IPS-20b (cell line): ENCODE data around the gene CCL7.

Experiments used
- H3K27ac ChIP-seq: one replicate; pipeline ENCODE4 v1.5.1; 2013; ENCODE audit warnings: low read length
- H3K27me3 ChIP-seq: 2 replicates; pipeline ENCODE4 v1.6.1; 2013; ENCODE audit warnings: mild to moderate bottlenecking, low read length, inconsistent platforms; ENCODE audit not compliant: insufficient read depth
- H3K36me3 ChIP-seq: 2 replicates; pipeline ENCODE4 v1.6.1; 2013; ENCODE audit warnings: low read depth, mild to moderate bottlenecking, inconsistent platforms, low read length, moderate library complexity; ENCODE audit not compliant: insufficient read depth
- H3K4me1 ChIP-seq: 2 replicates; pipeline ENCODE4 v1.6.1; 2013; ENCODE audit warnings: mild to moderate bottlenecking, control low read depth, inconsistent platforms, low read length, moderate library complexity; ENCODE audit not compliant: insufficient read depth
- H3K4me3 ChIP-seq: 2 replicates; pipeline ENCODE4 v1.5.1; 2013; ENCODE audit warnings: mild to moderate bottlenecking, low read length, inconsistent platforms
- H3K9ac ChIP-seq: 2 replicates; pipeline ENCODE4 v1.6.1; 2013; ENCODE audit warnings: low read depth, mild to moderate bottlenecking, inconsistent platforms, low read length, moderate library complexity
- H3K9me3 ChIP-seq: 2 replicates; pipeline ENCODE4 v1.6.1; 2013; ENCODE audit warnings: mild to moderate bottlenecking, low read depth, low read length, inconsistent platforms; ENCODE audit not compliant: insufficient read depth

Gene CCL7

GRCh38 chr17:34257299-34257985 lies 12.6 kb upstream of the CCL7 start:
- Histone ChIP-seq H3K4me1 (peaks cover 13% of the 10 kb centered on the region), H3K4me3 (no peak overlapping the region), H3K36me3 (no peaks in the 10 kb centered on the region), H3K9me3 (no peaks in the 10 kb centered on the region), H3K27ac (no peak overlapping the region), H3K9ac (no peak overlapping the region), H3K27me3 (peaks cover 6% of the 10 kb centered on the region; the same call in 1 of the 2 replicates)

- peaks cover 6% of the 10 kb centered on the region; the same call in 1 of the 2 replicates for H3K27me3 ChIP-seq
- H3K27ac ChIP-seq: no peak overlapping the region
- H3K4me1 ChIP-seq: peaks cover 13% of the 10 kb centered on the region
- H3K36me3 ChIP-seq: no peaks in the 10 kb centered on the region
- H3K9ac ChIP-seq: no peak overlapping the region
- H3K4me3 ChIP-seq: no peak overlapping the region
- no peaks in the 10 kb centered on the region for H3K9me3 ChIP-seq
Measured at GRCh38 chr17:34257986-34258326, 12.1 kb upstream of the CCL7 start.

- no peaks in the 10 kb centered on the region for H3K36me3 ChIP-seq
- H3K4me1 ChIP-seq: peaks cover 11% of the 10 kb centered on the region
- no peaks in the 10 kb centered on the region for H3K27me3 ChIP-seq
- H3K27ac ChIP-seq: no peak overlapping the region
- H3K9me3 ChIP-seq: no peaks in the 10 kb centered on the region
- H3K4me3 ChIP-seq: no peak overlapping the region
- no peak overlapping the region for H3K9ac ChIP-seq
Measured at GRCh38 chr17:34259146-34259545, 10.9 kb upstream of the CCL7 start.

GRCh38 chr17:34260861-34261260 lies 9.2 kb upstream of the CCL7 start:
- no peak overlapping the region for H3K27ac ChIP-seq
- H3K4me1 ChIP-seq: no peaks in the 10 kb centered on the region
- H3K36me3 ChIP-seq: no peaks in the 10 kb centered on the region
- no peak overlapping the region for H3K4me3 ChIP-seq
- no peaks in the 10 kb centered on the region for H3K9me3 ChIP-seq
- H3K27me3 ChIP-seq: no peaks in the 10 kb centered on the region
- H3K9ac ChIP-seq: no peak overlapping the region

- H3K9ac ChIP-seq: no peak overlapping the region
- no peaks in the 10 kb centered on the region for H3K27me3 ChIP-seq
- no peaks in the 10 kb centered on the region for H3K36me3 ChIP-seq
- no peak overlapping the region for H3K27ac ChIP-seq
- no peaks in the 10 kb centered on the region for H3K4me1 ChIP-seq
- no peak overlapping the region for H3K4me3 ChIP-seq
- H3K9me3 ChIP-seq: no peaks in the 10 kb centered on the region
Measured at GRCh38 chr17:34261568-34262337, 8.3 kb upstream of the CCL7 start.

GRCh38 chr17:34265711-34266110 lies 4.3 kb upstream of the CCL7 start:
- Histone ChIP-seq H3K9ac (no peak overlapping the region), H3K4me3 (no peak overlapping the region), H3K27ac (no peak overlapping the region), H3K27me3 (0 out of 2 replicates have a peak, but pooled peaks cover 4% of the 10 kb centered on the region), H3K9me3 (no peaks in the 10 kb centered on the region), H3K36me3 (no peaks in the 10 kb centered on the region), H3K4me1 (no peaks in the 10 kb centered on the region)

GRCh38 chr17:34275881-34276280 lies 5.9 kb downstream of the CCL7 start:
- Histone ChIP-seq H3K9me3 (no peaks in the 10 kb centered on the region), H3K4me3 (no peak overlapping the region), H3K9ac (no peak overlapping the region), H3K4me1 (no peaks in the 10 kb centered on the region), H3K27me3 (0 out of 2 replicates have a peak, but pooled peaks cover 5% of the 10 kb centered on the region), H3K27ac (no peak overlapping the region), H3K36me3 (no peaks in the 10 kb centered on the region)

- Histone ChIP-seq H3K9me3 (no peaks in the 10 kb centered on the region), H3K9ac (no peak overlapping the region)
Measured at GRCh38 chr17:34276826-34277225, 6.8 kb downstream of the CCL7 start.

GRCh38 chr17:34283571-34283970 lies 13.6 kb downstream of the CCL7 start:
- Histone ChIP-seq H3K4me3 (no peak overlapping the region), H3K9ac (no peak overlapping the region), H3K9me3 (no peaks in the 10 kb centered on the region), H3K36me3 (no peaks in the 10 kb centered on the region), H3K27me3 (no peaks in the 10 kb centered on the region), H3K27ac (no peak overlapping the region), H3K4me1 (no peaks in the 10 kb centered on the region)

More at GRCh38 chr17:34276826-34277225, 6.8 kb downstream of the CCL7 start:
- H3K4me3 ChIP-seq: no peak overlapping the region
- H3K27me3 ChIP-seq: no peaks in the 10 kb centered on the region
- H3K4me1 ChIP-seq: no peaks in the 10 kb centered on the region
- H3K27ac ChIP-seq: no peak overlapping the region
- no peaks in the 10 kb centered on the region for H3K36me3 ChIP-seq

GRCh38 chr17:34285286-34285792 lies 15.3 kb downstream of the CCL7 start, which contains the start of gene CCL11:
TSS of gene CCL11 (plus strand) at chr17:34285742. CDS start at chr17:34285809, 67 bp downstream.
- no peak within 1 kb of the TSS for H3K27ac ChIP-seq
- no peak within 1 kb of the TSS for H3K4me3 ChIP-seq
- no peaks in the 10 kb centered on the region for H3K36me3 ChIP-seq
- no peaks in the 10 kb centered on the region for H3K27me3 ChIP-seq
- no peak within 1 kb of the TSS for H3K9ac ChIP-seq
- no peaks in the 10 kb centered on the region for H3K9me3 ChIP-seq
- no peaks in the 10 kb centered on the region for H3K4me1 ChIP-seq

GRCh38 chr17:34287875-34288274 lies 17.9 kb downstream of the CCL7 start:
- Histone ChIP-seq H3K9ac (no peak overlapping the region), H3K27me3 (no peaks in the 10 kb centered on the region), H3K4me1 (no peaks in the 10 kb centered on the region), H3K27ac (no peak overlapping the region), H3K4me3 (no peak overlapping the region), H3K9me3 (no peaks in the 10 kb centered on the region), H3K36me3 (no peaks in the 10 kb centered on the region)

- no peaks in the 10 kb centered on the region for H3K36me3 ChIP-seq
- H3K27ac ChIP-seq: no peak overlapping the region
- H3K4me3 ChIP-seq: no peak overlapping the region
- H3K9ac ChIP-seq: no peak overlapping the region
- no peaks in the 10 kb centered on the region for H3K9me3 ChIP-seq
- no peaks in the 10 kb centered on the region for H3K4me1 ChIP-seq
- no peaks in the 10 kb centered on the region for H3K27me3 ChIP-seq
Measured at GRCh38 chr17:34290586-34290985, 20.6 kb downstream of the CCL7 start.
